Stimulated activated CD4-positive, alpha-beta T cell treated with anti-CD3 and anti-CD28 coated beads, Interleukin-1b, Interleukin-23, amount 100 ng/mL, for 48 hours (primary cell): ENCODE results near the gene COL7A1.
"Not testable (repeated sequence)": the region's sequence is repeated elsewhere in the genome, so short reads cannot be mapped to it uniquely, and the experiment has no call there.

Experiments used
- DNase-seq: peaks from one replicate; pipeline ENCODE4 v3.0.0-alpha.2; 2020

The COL7A1 gene

DNA sequence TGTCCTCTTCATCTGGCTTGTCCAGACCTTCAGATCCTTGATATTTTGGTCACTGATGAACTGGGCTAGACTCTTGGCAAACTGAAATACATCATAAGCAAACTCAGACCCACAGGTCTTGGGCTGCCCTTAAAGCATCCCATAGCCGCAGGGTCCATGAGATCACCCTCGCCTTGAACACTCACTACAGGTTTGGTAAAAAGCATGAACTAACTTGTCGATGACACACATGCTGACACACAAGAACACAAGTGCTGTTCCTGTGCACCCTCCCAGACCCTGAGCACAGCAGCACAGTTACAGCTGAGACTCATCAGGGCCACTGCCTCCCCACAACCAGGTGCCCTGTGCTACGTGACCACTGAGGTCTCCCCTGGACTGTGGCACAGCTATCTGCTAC lies 59.6 kb downstream of the COL7A1 start:
- no peak for DNase-seq

DNA sequence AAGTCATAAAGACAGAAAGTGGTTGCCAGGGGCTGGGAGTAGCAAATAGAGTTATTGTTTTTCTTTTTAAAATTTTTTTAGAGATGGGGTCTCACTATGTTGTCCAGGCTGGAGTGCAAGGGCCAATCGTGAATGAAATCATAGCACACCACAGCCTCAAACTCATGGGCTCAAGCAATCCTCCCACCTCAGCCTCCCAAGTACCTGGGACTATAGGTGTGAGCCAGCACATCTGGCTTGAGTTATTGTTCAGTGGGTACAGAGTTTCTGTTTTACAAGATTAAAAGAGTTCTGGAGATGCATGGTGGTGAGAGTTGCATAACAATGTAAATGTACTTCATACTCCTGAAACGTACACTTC lies 62.2 kb downstream of the COL7A1 start:
- no peak for DNase-seq

DNA sequence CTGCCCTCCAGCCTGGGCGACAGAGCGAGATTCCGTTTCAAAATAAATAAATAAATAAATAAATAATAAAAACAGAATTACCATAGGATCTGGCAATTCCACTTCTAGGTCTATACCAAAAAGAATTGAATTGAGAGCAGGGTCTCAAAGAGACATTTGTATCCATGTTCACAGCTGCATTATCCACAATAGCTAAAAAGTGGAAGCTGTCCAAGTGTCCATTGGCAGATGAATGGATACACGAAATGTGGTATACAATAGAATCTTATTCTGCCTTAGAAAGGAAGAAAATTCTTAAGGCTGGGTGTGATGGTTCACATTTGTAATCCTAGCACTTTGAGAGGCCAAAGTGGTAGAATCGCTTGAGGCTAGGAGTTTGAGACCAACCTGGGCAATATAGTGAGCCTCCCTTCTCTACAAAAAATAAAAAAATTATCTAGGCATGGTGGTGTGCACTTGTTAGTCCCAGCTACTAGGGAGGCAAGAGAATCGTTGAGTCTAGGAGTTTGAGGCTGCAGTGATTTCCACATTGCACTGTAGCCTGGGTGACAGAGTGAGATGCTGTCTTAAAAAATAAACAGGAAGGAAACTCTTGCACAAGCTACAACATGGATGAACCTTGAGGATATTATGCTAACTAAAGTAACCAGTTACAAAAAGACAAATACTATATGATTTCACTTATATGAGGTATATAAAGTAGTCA lies 62.7 kb downstream of the COL7A1 start:
- DNase-seq = no peak

DNA sequence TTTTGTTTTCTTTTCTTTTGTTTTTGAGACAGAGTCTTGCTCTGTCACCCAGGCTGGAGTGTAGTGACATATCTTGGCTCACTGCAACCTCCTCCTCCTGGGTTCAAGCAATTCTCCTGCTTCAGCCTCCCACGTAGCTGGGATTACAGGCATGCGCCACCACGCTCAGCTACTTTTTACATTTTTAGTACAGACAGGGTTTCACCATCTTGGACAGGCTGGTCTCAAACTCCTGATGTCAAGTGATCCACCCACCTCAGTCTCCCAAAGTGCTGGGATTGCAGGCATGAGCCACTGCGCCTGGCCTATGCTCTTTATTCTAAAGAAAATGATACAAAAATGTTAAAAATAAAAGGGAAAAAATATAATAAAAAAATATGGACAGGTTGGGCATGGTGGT lies 64.4 kb downstream of the COL7A1 start:
- not testable (repeated sequence) for DNase-seq

DNA sequence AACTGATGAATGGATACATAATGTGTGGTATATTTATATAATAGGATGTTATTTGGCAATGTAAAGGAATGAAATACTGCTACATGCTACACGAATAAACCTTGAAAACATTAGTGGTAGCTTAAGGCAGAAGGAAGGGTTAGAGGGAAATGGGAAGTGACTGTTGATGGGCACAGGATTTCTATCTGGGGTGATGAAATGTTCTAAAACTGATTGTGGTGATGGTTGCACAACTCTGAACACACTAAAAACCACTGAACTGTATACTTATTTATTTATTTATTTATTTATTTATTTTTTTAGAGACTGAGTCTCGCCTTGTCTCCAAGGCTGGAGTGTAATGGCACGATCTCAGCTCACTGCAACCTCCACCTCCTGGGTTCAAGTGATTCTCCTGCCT lies 66.4 kb downstream of the COL7A1 start:
- no peak for DNase-seq

DNA sequence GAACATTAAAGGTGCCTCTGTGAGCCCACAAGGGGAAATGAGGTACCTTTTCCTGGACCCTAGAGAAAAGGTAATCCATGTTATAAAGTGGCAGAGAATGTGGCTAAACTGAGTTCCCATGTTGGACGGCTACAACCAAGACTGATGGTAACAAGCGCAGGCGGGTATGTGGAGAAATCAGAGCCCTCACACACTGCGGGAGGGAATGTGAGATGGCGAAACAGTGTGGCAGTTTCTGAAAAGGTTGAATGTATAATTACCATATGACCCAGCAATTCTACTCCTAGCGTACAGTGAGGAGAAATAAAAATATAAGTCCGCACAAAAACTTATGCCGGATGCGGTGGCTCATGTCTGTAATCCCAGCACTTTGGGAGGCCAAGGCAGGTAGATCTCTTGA lies 67.1 kb downstream of the COL7A1 start:
- DNase-seq = no peak

DNA sequence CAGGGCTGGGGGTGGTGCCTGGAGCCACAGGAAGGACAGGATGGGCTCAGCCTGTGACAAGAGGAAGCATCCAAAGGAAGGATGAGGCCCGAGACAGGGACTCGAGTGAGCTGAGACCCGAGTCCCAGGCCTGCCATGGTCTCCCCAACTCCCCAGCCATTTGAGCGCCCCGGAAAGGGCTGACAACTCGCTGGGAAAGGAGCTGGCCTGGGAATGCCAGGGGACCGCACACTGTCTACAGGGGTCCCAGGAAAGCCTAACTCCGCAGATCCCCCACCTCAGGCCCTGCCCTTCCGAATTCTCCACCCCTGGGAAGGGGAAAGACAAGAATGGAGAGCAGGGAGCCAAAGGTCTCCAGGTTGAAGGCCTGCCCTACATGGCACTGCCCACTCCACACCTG lies 70.2 kb downstream of the COL7A1 start:
- DNase-seq = no peak

DNA sequence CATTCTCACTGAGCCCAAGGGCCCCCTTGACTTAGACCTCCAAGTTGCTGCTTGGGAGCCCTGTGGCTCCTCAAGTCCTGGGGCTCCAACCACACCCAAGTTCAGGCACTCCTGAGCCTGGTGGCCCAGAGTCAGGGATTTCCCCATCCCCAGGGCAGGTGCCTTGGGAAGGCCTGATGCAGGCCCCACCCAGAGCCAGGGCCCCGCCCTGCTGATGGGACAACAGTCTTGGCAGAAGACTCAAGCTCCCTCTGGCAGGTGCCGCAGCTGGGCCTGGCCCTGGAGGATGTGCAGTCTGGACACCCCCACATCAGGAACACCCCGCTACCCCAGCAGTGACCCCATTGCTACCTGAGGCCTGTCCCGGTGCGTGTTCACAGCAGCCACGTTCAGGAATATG lies 73.5 kb downstream of the COL7A1 start:
- DNase-seq = no peak

DNA sequence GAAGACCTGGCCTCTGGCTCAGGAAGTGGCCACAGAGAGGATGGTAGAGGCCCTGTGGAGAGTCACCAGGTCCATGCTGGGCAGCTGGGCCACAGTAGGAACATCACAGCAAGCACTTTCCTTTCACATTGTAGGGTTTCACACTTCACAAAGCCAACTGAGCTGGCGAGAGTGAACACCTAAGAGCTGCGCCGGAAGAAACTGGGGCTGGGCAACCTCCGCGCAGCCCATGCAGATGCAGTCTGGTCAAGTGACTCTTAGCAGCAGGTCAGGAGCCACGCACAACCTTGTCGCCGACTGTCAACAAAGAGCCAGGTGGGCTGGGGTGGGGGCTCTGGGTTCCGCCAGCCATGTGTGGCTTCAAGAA lies 75.9 kb downstream of the COL7A1 start:
- DNase-seq = no peak

DNA sequence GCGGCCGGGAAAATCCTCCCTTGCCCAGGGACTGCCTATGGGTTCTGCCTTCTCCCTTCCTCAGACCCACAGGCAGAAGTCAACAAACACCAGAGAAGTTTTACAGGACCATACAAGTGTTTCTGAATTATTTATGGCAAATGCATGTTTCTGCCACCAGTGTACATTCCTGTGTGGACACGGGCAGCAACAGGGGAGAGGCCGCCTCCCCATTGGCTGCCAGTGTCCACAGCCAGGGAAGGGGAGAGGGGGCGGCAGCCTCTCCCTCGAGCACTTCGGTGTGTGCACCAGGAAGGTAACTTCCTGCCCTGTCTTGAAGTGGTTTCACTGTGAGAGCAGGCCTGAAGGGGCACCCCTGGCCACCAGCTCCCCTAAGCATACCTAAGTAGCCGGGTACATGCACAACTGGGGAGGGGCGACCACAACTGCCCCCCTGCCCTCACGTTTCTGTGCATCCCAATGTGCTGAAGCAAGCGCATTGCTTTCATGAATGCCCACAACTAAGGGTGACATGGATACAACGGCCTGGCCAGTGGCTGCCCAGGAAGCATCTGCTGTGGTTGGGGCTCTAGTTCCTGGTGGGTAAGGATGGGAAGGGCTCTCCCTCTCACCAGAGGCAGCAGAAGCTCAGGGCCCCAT lies 76.4 kb downstream of the COL7A1 start:
- DNase-seq = no peak

DNA sequence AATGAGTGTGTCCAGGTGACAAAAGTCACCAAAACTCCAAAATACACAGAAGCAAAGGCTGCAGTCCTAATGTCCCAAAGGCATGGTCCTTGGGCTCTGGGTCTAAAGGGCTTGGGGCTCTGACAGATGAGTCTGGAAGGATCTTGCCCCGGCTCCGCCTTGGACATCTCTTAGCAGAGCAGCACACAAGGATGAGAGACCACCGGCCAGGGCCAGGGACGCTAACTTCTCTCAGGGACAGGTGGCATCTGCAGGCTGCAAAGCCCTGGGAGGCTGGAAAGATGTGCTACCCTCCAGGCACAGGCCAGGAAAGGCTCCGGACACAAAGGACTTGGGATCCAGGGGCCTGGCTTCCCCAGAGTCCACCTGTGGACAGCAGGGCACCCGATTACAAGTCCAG lies 77.1 kb downstream of the COL7A1 start:
- DNase-seq = no peak

DNA sequence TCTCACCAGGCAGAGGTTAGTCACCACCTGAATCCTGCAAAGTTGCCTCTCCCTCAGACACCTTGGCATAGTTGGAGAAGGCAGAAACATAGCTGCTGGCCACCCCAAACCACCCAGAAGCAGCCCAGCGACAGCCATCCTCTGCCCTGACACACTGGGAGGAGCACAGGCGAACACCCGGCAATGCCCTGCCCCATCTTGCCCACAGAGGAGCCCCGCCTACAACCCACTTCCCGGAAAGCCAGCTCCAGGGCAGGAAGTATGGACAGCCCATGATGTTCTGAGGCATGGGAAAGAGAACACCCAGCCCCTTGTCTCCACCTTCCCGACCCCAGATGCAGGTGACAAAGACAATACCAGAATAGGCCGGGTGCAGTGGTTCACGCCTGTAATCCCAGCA lies 78.6 kb downstream of the COL7A1 start:
- no peak for DNase-seq

DNA sequence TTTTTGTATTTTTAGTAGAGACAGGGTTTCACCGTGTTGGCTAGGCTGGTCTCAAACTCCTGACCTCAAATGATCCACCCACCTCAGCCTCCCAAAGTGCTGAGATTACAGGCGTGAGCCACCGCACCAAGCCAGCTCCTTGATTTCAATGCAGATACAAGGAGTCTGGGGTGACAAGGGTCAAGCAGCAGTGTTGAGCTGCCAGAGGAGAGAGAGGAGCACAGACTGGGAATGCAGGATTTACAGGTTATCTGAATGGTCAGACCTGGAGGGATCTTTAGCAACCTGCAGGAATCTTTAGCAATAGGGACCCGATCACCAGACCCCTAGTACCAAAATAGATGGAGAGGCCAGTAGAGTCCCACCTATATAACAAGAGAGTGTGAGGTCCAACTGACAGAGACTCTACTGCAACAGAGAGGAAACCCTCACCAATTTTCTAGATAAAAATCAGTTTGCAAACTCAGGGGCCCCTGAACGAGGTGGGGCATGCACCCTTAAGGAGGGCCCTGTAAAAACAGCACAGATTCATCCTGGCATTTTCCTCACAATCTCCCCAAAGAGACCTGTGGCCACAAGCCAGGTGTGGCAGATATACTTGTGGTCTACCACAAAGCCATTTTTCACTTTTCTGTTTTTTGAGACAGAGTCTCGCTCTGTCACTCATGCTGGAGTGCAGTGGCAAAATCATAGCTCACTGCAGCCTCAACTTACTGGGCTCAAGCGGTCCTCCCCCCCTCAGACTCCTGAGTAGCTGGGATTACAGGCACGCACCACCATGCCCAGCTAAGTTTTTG lies 80.5 kb downstream of the COL7A1 start:
- no peak for DNase-seq
